ENCODE results near the gene TNNT3. TPM values are rescaled to one million over a fixed set of nuclear protein-coding genes. Genes with fewer than 3 reads are reported as not detected.

TNNT3 gene
- total RNA-seq, 4 donors from 2014 or later = 4.4 to 8.6 (median 6.1) TPM

GRCh38 chr11:1879941-1880720 is 39.4 kb upstream of the TNNT3 start:
- Histone ChIP-seq H3K4me1 (peaks cover 0 to 68% (median 38%) of the 10 kb centered on the region in 4 donors), H3K9me3 (no peaks in the 10 kb centered on the region), H3K36me3 (peaks cover 0 to 22% (median 0%) of the 10 kb centered on the region in 3 donors), H3K27me3 (peaks cover 0 to 4% of the 10 kb centered on the region in 2 donors), H3K4me3 (no peak overlapping the region), H3K27ac (peak overlapping the region; percentile 47 to 91 (median 82))
- DNase-seq (ENCODE audit: low spot score in 2 of 2) = peak; percentile 64 to 66
- 61 to 65% methylated on average over 31 of the region's 32 CpGs for WGBS, 2 donors
- TF ChIP-seq EP300 (IDR thresholded peaks at IDR 0.05) (peak in 1 of 2 donors; percentile 44), CTCF (IDR thresholded peaks at IDR 0.05) (no peak)

- Histone ChIP-seq H3K27ac (peak overlapping the region; percentile 47 to 91 (median 82)), H3K4me3 (no peak overlapping the region), H3K36me3 (peaks cover 0 to 26% (median 0%) of the 10 kb centered on the region in 3 donors), H3K9me3 (no peaks in the 10 kb centered on the region), H3K27me3 (peaks cover 0 to 4% of the 10 kb centered on the region in 2 donors), H3K4me1 (peaks cover 0 to 60% (median 35%) of the 10 kb centered on the region in 4 donors)
- TF ChIP-seq CTCF (IDR thresholded peaks at IDR 0.05) (no peak), EP300 (IDR thresholded peaks at IDR 0.05) (no peak), POLR2A (IDR thresholded peaks at IDR 0.05) (no peak)
- 75 to 77% methylated on average over 7 to 8 of the region's 9 CpGs for WGBS, 2 donors
- DNase-seq (ENCODE audit: low spot score in 2 of 2) = no peak
Observed at GRCh38 chr11:1880746-1881441, 38.6 kb upstream of the TNNT3 start.

GRCh38 chr11:1881442-1882264 is 37.9 kb upstream of the TNNT3 start:
- H3K27ac ChIP-seq = peak overlapping the region; percentile 47 to 91 (median 82)
- H3K9me3 ChIP-seq = no peaks in the 10 kb centered on the region
- peaks cover 0 to 34% (median 0%) of the 10 kb centered on the region in 3 donors for H3K36me3 ChIP-seq
- TF ChIP-seq EP300 (IDR thresholded peaks at IDR 0.05) (no peak), POLR2A (IDR thresholded peaks at IDR 0.05) (no peak), CTCF (IDR thresholded peaks at IDR 0.05) (no peak)
- H3K4me1 ChIP-seq = peaks cover 0 to 53% (median 29%) of the 10 kb centered on the region in 4 donors
- H3K4me3 ChIP-seq = no peak overlapping the region
- DNase-seq (ENCODE audit: low spot score in 2 of 2) = no peak
- no peaks in the 10 kb centered on the region for H3K27me3 ChIP-seq
- 61 to 71% methylated on average over 7 to 25 of the region's 43 CpGs for WGBS, 2 donors

GRCh38 chr11:1882265-1883238 is 37.0 kb upstream of the TNNT3 start:
- Histone ChIP-seq H3K4me3 (no peak overlapping the region), H3K9me3 (no peaks in the 10 kb centered on the region), H3K27me3 (no peaks in the 10 kb centered on the region), H3K27ac (peak overlapping the region; percentile 33 to 91 (median 82)), H3K4me1 (peaks cover 0 to 44% (median 24%) of the 10 kb centered on the region in 4 donors), H3K36me3 (peaks cover 0 to 40% (median 0%) of the 10 kb centered on the region in 3 donors)
- WGBS, 2 donors = 7 to 28% methylated on average over 14 to 15 of the region's 23 CpGs
- DNase-seq (ENCODE audit: low spot score in 2 of 2) = peak; percentile 70 to 72
- TF ChIP-seq POLR2A (IDR thresholded peaks at IDR 0.05) (no peak), CTCF (IDR thresholded peaks at IDR 0.05) (peak; percentile 90 to 96 (median 94)), EP300 (IDR thresholded peaks at IDR 0.05) (peak in 1 of 2 donors; percentile 49)
